Measurements from ENCODE around the gene METAP1D.
"Not testable (repeated sequence)": the region's sequence is repeated elsewhere in the genome, so short reads cannot be mapped to it uniquely, and the experiment has no call there.

Gene METAP1D

GRCh38 chr2:171997031-171997430, 2.7 kb upstream of the METAP1D start:
- not testable (repeated sequence) for DNase-seq (ENCODE audit: low read depth)

GRCh38 chr2:171999161-171999560, 592 bp upstream of the METAP1D start:
- DNase-seq (ENCODE audit: low read depth), result no peak

GRCh38 chr2:172000696-172001361, 1.1 kb downstream of the METAP1D start:
- DNase-seq (ENCODE audit: low read depth), result no peak

GRCh38 chr2:172007372-172007771, 7.6 kb downstream of the METAP1D start:
- DNase-seq (ENCODE audit: low read depth), result no peak

GRCh38 chr2:172009823-172010222, 10.1 kb downstream of the METAP1D start:
- no peak for DNase-seq (ENCODE audit: low read depth)

GRCh38 chr2:172011812-172012575, 12.2 kb downstream of the METAP1D start:
- no peak for DNase-seq (ENCODE audit: low read depth)

- no peak for DNase-seq (ENCODE audit: low read depth)
Observed at GRCh38 chr2:172012677-172013391, 13.1 kb downstream of the METAP1D start.

GRCh38 chr2:172013396-172013795, 13.6 kb downstream of the METAP1D start:
- no peak for DNase-seq (ENCODE audit: low read depth)

- DNase-seq (ENCODE audit: low read depth), result no peak
Observed at GRCh38 chr2:172021074-172021931, 21.6 kb downstream of the METAP1D start.

- DNase-seq (ENCODE audit: low read depth), result no peak
Observed at GRCh38 chr2:172021955-172022354, 22.2 kb downstream of the METAP1D start.

GRCh38 chr2:172031536-172031935, 31.8 kb downstream of the METAP1D start:
- no peak for DNase-seq (ENCODE audit: low read depth)

GRCh38 chr2:172038121-172038520, 38.4 kb downstream of the METAP1D start:
- no peak for DNase-seq (ENCODE audit: low read depth)

- no peak for DNase-seq (ENCODE audit: low read depth)
Observed at GRCh38 chr2:172038604-172039003, 38.9 kb downstream of the METAP1D start.

GRCh38 chr2:172039011-172039704, 39.4 kb downstream of the METAP1D start:
- no peak for DNase-seq (ENCODE audit: low read depth)

GRCh38 chr2:172040311-172040710, 40.6 kb downstream of the METAP1D start:
- no peak for DNase-seq (ENCODE audit: low read depth)

- no peak for DNase-seq (ENCODE audit: low read depth)
Observed at GRCh38 chr2:172046080-172046678, 46.4 kb downstream of the METAP1D start.

GRCh38 chr2:172046866-172047565, 47.3 kb downstream of the METAP1D start:
- no peak for DNase-seq (ENCODE audit: low read depth)

GRCh38 chr2:172047566-172048507, 48.1 kb downstream of the METAP1D start:
- no peak for DNase-seq (ENCODE audit: low read depth)
